HUES48 (cell line): ENCODE results near the gene PRKN.

Source experiments
- H3K27ac ChIP-seq: one replicate; pipeline ENCODE4 v1.7.0; 2013; ENCODE audit warnings: low read depth, low read length, inconsistent platforms
- H3K27me3 ChIP-seq: 2 replicates; pipeline ENCODE4 v1.6.1; 2013; ENCODE audit warnings: mild to moderate bottlenecking, low read length; ENCODE audit not compliant: control insufficient read depth, insufficient read depth
- H3K36me3 ChIP-seq: 2 replicates; pipeline ENCODE4 v1.6.1; 2013; ENCODE audit warnings: low read length; ENCODE audit not compliant: control insufficient read depth, insufficient read depth
- H3K4me1 ChIP-seq: 2 replicates; pipeline ENCODE4 v1.6.1; 2013; ENCODE audit warnings: mild to moderate bottlenecking, low read length; ENCODE audit not compliant: control insufficient read depth, insufficient read depth
- H3K4me3 ChIP-seq: 2 replicates; pipeline ENCODE4 v1.5.1; 2013; ENCODE audit warnings: mild to moderate bottlenecking, low read depth, low read length
- H3K9ac ChIP-seq: 2 replicates; pipeline ENCODE4 v1.6.1; 2013; ENCODE audit warnings: mild to moderate bottlenecking, low read depth, low read length, moderate library complexity
- H3K9me3 ChIP-seq: 2 replicates; pipeline ENCODE4 v1.6.1; 2013; ENCODE audit warnings: low read length; ENCODE audit not compliant: control insufficient read depth, insufficient read depth

PRKN gene

GRCh38 chr6:162245830-162246420 lies 481.6 kb downstream of the PRKN start:
- H3K27ac ChIP-seq: no peak overlapping the region
- H3K9me3 ChIP-seq: no peaks in the 10 kb centered on the region
- H3K4me1 ChIP-seq: no peaks in the 10 kb centered on the region
- H3K4me3 ChIP-seq: no peak overlapping the region
- no peaks in the 10 kb centered on the region for H3K27me3 ChIP-seq
- H3K9ac ChIP-seq: no peak overlapping the region
- no peaks in the 10 kb centered on the region for H3K36me3 ChIP-seq

GRCh38 chr6:162244031-162244430 lies 483.5 kb downstream of the PRKN start:
- Histone ChIP-seq H3K4me3 (no peak overlapping the region), H3K9ac (no peak overlapping the region), H3K9me3 (no peaks in the 10 kb centered on the region), H3K4me1 (no peaks in the 10 kb centered on the region), H3K27me3 (no peaks in the 10 kb centered on the region), H3K27ac (no peak overlapping the region), H3K36me3 (no peaks in the 10 kb centered on the region)

- no peaks in the 10 kb centered on the region for H3K27me3 ChIP-seq
- no peaks in the 10 kb centered on the region for H3K9me3 ChIP-seq
- no peaks in the 10 kb centered on the region for H3K4me1 ChIP-seq
- no peaks in the 10 kb centered on the region for H3K36me3 ChIP-seq
- H3K27ac ChIP-seq: no peak overlapping the region
- H3K4me3 ChIP-seq: no peak overlapping the region
- no peak overlapping the region for H3K9ac ChIP-seq
Measured at GRCh38 chr6:162242915-162243314, 484.7 kb downstream of the PRKN start.

GRCh38 chr6:162239330-162239729 lies 488.2 kb downstream of the PRKN start:
- H3K4me1 ChIP-seq: no peaks in the 10 kb centered on the region
- H3K36me3 ChIP-seq: no peaks in the 10 kb centered on the region
- H3K9ac ChIP-seq: no peak overlapping the region
- no peak overlapping the region for H3K27ac ChIP-seq
- no peaks in the 10 kb centered on the region for H3K9me3 ChIP-seq
- no peak overlapping the region for H3K4me3 ChIP-seq
- H3K27me3 ChIP-seq: no peaks in the 10 kb centered on the region

- H3K9ac ChIP-seq: no peak overlapping the region
- H3K27ac ChIP-seq: no peak overlapping the region
- no peaks in the 10 kb centered on the region for H3K27me3 ChIP-seq
- no peaks in the 10 kb centered on the region for H3K36me3 ChIP-seq
- no peaks in the 10 kb centered on the region for H3K9me3 ChIP-seq
- no peaks in the 10 kb centered on the region for H3K4me1 ChIP-seq
- no peak overlapping the region for H3K4me3 ChIP-seq
Measured at GRCh38 chr6:162238675-162239074, 488.9 kb downstream of the PRKN start.

GRCh38 chr6:162237331-162237730 lies 490.2 kb downstream of the PRKN start:
- no peaks in the 10 kb centered on the region for H3K9me3 ChIP-seq

GRCh38 chr6:162234631-162235030 lies 492.9 kb downstream of the PRKN start:
- no peak overlapping the region for H3K27ac ChIP-seq
- no peak overlapping the region for H3K4me3 ChIP-seq
- no peaks in the 10 kb centered on the region for H3K9me3 ChIP-seq
- no peaks in the 10 kb centered on the region for H3K4me1 ChIP-seq
- H3K36me3 ChIP-seq: no peaks in the 10 kb centered on the region
- H3K9ac ChIP-seq: no peak overlapping the region
- no peaks in the 10 kb centered on the region for H3K27me3 ChIP-seq

More at GRCh38 chr6:162237331-162237730, 490.2 kb downstream of the PRKN start:
- no peaks in the 10 kb centered on the region for H3K27me3 ChIP-seq
- no peak overlapping the region for H3K9ac ChIP-seq
- no peaks in the 10 kb centered on the region for H3K4me1 ChIP-seq
- no peak overlapping the region for H3K4me3 ChIP-seq
- H3K36me3 ChIP-seq: no peaks in the 10 kb centered on the region
- no peak overlapping the region for H3K27ac ChIP-seq

GRCh38 chr6:162230147-162230752 lies 497.3 kb downstream of the PRKN start:
- no peaks in the 10 kb centered on the region for H3K36me3 ChIP-seq
- no peak overlapping the region for H3K9ac ChIP-seq
- no peaks in the 10 kb centered on the region for H3K27me3 ChIP-seq
- H3K27ac ChIP-seq: no peak overlapping the region
- H3K4me1 ChIP-seq: no peaks in the 10 kb centered on the region
- no peaks in the 10 kb centered on the region for H3K9me3 ChIP-seq
- H3K4me3 ChIP-seq: no peak overlapping the region

GRCh38 chr6:162229093-162229492 lies 498.5 kb downstream of the PRKN start:
- no peak overlapping the region for H3K4me3 ChIP-seq
- no peak overlapping the region for H3K9ac ChIP-seq
- no peaks in the 10 kb centered on the region for H3K36me3 ChIP-seq
- no peak overlapping the region for H3K27ac ChIP-seq
- no peaks in the 10 kb centered on the region for H3K4me1 ChIP-seq
- H3K27me3 ChIP-seq: no peaks in the 10 kb centered on the region
- H3K9me3 ChIP-seq: no peaks in the 10 kb centered on the region

GRCh38 chr6:162226803-162227202 lies 500.8 kb downstream of the PRKN start:
- Histone ChIP-seq H3K4me1 (no peaks in the 10 kb centered on the region), H3K9me3 (no peaks in the 10 kb centered on the region), H3K36me3 (no peaks in the 10 kb centered on the region), H3K9ac (no peak overlapping the region), H3K27ac (no peak overlapping the region), H3K4me3 (no peak overlapping the region), H3K27me3 (no peaks in the 10 kb centered on the region)

- H3K4me3 ChIP-seq: no peak overlapping the region
- no peaks in the 10 kb centered on the region for H3K4me1 ChIP-seq
- no peaks in the 10 kb centered on the region for H3K27me3 ChIP-seq
- no peaks in the 10 kb centered on the region for H3K36me3 ChIP-seq
- H3K9ac ChIP-seq: no peak overlapping the region
- no peak overlapping the region for H3K27ac ChIP-seq
- H3K9me3 ChIP-seq: no peaks in the 10 kb centered on the region
Measured at GRCh38 chr6:162222521-162222920, 505.0 kb downstream of the PRKN start.
